ENCODE measurements around the gene CD300H. TPM values are rescaled to one million over a fixed set of nuclear protein-coding genes. Genes with fewer than 3 reads are reported as not detected.

The CD300H gene
- total RNA-seq, 1 experiment from 2014 or later: not detected

DNA sequence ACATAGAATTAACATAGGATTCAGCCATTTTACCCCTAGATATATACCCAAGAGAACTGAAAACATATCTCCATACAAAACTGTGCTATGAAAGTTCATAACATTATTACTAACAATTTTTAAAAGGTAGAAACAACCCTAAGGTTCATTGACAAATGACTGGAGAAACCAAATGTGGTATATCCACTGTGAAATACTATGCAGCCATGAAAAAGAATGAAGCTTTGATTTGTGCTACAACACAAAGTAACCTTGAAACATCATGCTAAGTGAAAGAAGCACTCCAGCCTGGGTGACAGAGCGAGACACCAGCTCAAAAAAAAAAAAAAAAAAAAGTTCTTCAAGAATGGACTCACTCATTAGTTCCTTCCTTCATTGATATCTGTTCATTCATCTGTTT is 24.2 kb upstream of the CD300H start:
- intact Hi-C loops (cut with micrococcal nuclease): no loop called here
- Histone ChIP-seq H3K9me2 (ENCODE audit: insufficient read depth) (no peaks in the 10 kb centered on the region), H3K4me1 (ENCODE audit: control insufficient read depth in 1 of 2, insufficient read depth in 2 of 2, low read length in 2 of 2) (no peaks in the 10 kb centered on the region), H3K9ac (ENCODE audit: low read length) (no peak overlapping the region), H4K20me1 (ENCODE audit: insufficient read depth) (no peaks in the 10 kb centered on the region), H3K27ac (ENCODE audit: low read depth, low read length) (no peak overlapping the region), H3K27me3 (ENCODE audit: insufficient read depth, low read length) (peaks cover 60% of the 10 kb centered on the region), H3K4me2 (ENCODE audit: low read length) (no peak overlapping the region), H2AFZ (ENCODE audit: low read depth, low read length, poor library complexity, severe bottlenecking) (no peak overlapping the region), H3K9me3 (ENCODE audit: control insufficient read depth in 1 of 2, insufficient read depth in 1 of 2, low read depth in 1 of 2, low read length in 2 of 2) (no peaks in the 10 kb centered on the region), H3K79me2 (ENCODE audit: insufficient read depth, low read length) (no peaks in the 10 kb centered on the region), H3K36me3 (ENCODE audit: control insufficient read depth in 1 of 2, insufficient read depth in 2 of 2, low read length in 2 of 2) (no peaks in the 10 kb centered on the region), H3K4me3 (replicated peaks in 1 of 2; ENCODE audit: low read depth in 1 of 2, low read length in 2 of 2) (no peak overlapping the region)
- POLR2A ChIA-PET: no interaction called here
- no TSS peak for BruUV-seq (replicated peaks)
- CTCF ChIA-PET: interaction anchor here (0.8 to 2.9 kb wide), 3 partner anchors 19 to 66 kb away, joined by 3 to 14 read pairs (median 3); partner anchors contain the start of gene CD300H
- DNase-seq (ENCODE audit: low read depth, low spot score) (no peak), ATAC-seq (no peak)
- RAD21 ChIA-PET (ENCODE audit: low non-redundant PET in 1 of 2, low total read pairs in 2 of 2, uncharacterized antibody in 2 of 2, unreplicated experiment in 2 of 2): interaction anchor here in 1 of 2 experiments (0.6 kb wide), 1 partner anchor 109 kb away, joined by 3 read pairs; no protein-coding TSS in a partner anchor
- TF ChIP-seq ELF1 (IDR thresholded peaks at IDR 0.05; ENCODE audit: borderline replicate concordance, low read depth) (no peak), CEBPB (IDR thresholded peaks at IDR 0.05; ENCODE audit: low read depth) (no peak), EZH2phosphoT487 (IDR thresholded peaks at IDR 0.05; ENCODE audit: borderline replicate concordance) (no peak), POLR2A (IDR thresholded peaks at IDR 0.05; ENCODE audit: borderline replicate concordance, extremely low read depth, insufficient read depth, insufficient read length) (no peak), EGR1 (IDR thresholded peaks at IDR 0.05; ENCODE audit: low read depth) (no peak)

DNA sequence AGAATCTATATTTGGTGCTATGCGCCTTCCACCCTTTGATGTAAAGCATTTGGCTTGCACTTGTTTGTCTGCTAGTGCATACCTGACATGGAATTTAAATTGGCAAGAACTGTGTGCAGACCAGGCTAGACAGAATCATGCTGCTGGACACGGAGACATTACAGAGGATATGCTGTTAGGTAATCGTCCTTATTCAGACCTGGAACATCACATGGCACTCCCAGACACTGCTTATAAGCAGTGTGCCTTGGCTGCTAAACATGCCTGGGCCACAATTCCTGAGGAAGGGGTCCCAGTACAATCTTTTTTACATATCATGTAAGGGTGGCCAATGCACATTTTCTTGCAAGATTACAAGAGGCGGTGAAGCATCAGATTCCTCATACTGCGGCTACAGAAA is 18.4 kb upstream of the CD300H start:
- ChIA-PET CTCF (interaction anchor here (3.2 kb wide), 1 partner anchor 19 kb away, joined by 10 read pairs; no protein-coding TSS in a partner anchor), RAD21 (ENCODE audit: low non-redundant PET in 1 of 2, low total read pairs in 2 of 2, uncharacterized antibody in 2 of 2, unreplicated experiment in 2 of 2) (no interaction called here), POLR2A (no interaction called here)
- H3K4me1 ChIP-seq (ENCODE audit: control insufficient read depth in 1 of 2, insufficient read depth in 2 of 2, low read length in 2 of 2): no peaks in the 10 kb centered on the region
- no peak overlapping the region for H3K4me3 ChIP-seq (replicated peaks in 1 of 2; ENCODE audit: low read depth in 1 of 2, low read length in 2 of 2)
- H3K4me2 ChIP-seq (ENCODE audit: low read length): no peak overlapping the region
- DNase-seq (ENCODE audit: low read depth, low spot score) (no peak), ATAC-seq (no peak)
- intact Hi-C loops (cut with micrococcal nuclease): no loop called here
- H3K36me3 ChIP-seq (ENCODE audit: control insufficient read depth in 1 of 2, insufficient read depth in 2 of 2, low read length in 2 of 2): no peaks in the 10 kb centered on the region
- H3K27me3 ChIP-seq (ENCODE audit: insufficient read depth, low read length): peaks cover 33% of the 10 kb centered on the region; the same call in 1 of the 2 replicates
- no peaks in the 10 kb centered on the region for H4K20me1 ChIP-seq (ENCODE audit: insufficient read depth)
- no peaks in the 10 kb centered on the region for H3K9me2 ChIP-seq (ENCODE audit: insufficient read depth)
- H2AFZ ChIP-seq (ENCODE audit: low read depth, low read length, poor library complexity, severe bottlenecking): no peak overlapping the region
- TF ChIP-seq ELF1 (IDR thresholded peaks at IDR 0.05; ENCODE audit: borderline replicate concordance, low read depth) (no peak), ATF3 (IDR thresholded peaks at IDR 0.05) (no peak), YY1 (IDR thresholded peaks at IDR 0.05; ENCODE audit: extremely low read depth, insufficient replicate concordance, low read depth, low read length) (no peak), CBX3 (IDR thresholded peaks at IDR 0.05; ENCODE audit: low read depth) (no peak), EGR1 (IDR thresholded peaks at IDR 0.05; ENCODE audit: low read depth) (no peak), FOSL1 (IDR thresholded peaks at IDR 0.05; ENCODE audit: low read depth) (no peak), EZH2phosphoT487 (IDR thresholded peaks at IDR 0.05; ENCODE audit: borderline replicate concordance) (no peak)
- no peak overlapping the region for H3K9ac ChIP-seq (ENCODE audit: low read length)
- BruUV-seq (replicated peaks): no TSS peak
- H3K79me2 ChIP-seq (ENCODE audit: insufficient read depth, low read length): no peaks in the 10 kb centered on the region
- H3K9me3 ChIP-seq (ENCODE audit: control insufficient read depth in 1 of 2, insufficient read depth in 1 of 2, low read depth in 1 of 2, low read length in 2 of 2): no peaks in the 10 kb centered on the region
- no peak overlapping the region for H3K27ac ChIP-seq (ENCODE audit: low read depth, low read length)

Data from HCT116 (cell line).